HCT116 (cell line): Measurements from ENCODE around the gene IQUB. TPM values are rescaled to one million over a fixed set of nuclear protein-coding genes. Genes with fewer than 3 reads are reported as not detected.

ENCODE experiments used
- ATAC-seq: fragments of 200-7000 bp; cut with Tn5 transposase; 2 replicates; pipeline ENCODE4 v1.9.1; 2020; ENCODE audit warnings: mild to moderate bottlenecking, moderate library complexity
- BruUV-seq: library from RNA; stranded (reverse); fragments of 400-500 nt; replicated peaks from 2 replicates; lab custom pipeline; 2021; lab: Mats Ljungman, UMichigan
- CTCF ChIA-PET: fragments of 300-600 bp; sonication (Branson Sonifier 250); formaldehyde crosslinking; loops from one replicate; lab custom pipeline; 2021; ENCODE audit warnings: antibody characterized with exemption; lab: Charles Lee
- POLR2A ChIA-PET: fragments of 300-600, 350-600 bp; sonication (Branson Sonifier 250); formaldehyde crosslinking; loops from one replicate; lab custom pipeline; 2021; ENCODE audit warnings: antibody characterized with exemption; lab: Charles Lee
- RAD21 ChIA-PET, 2 experiments: fragments of 300-600 bp; sonication (Branson Sonifier 250); formaldehyde crosslinking; loops; one replicate each; lab custom pipeline; 2023; ENCODE audit warnings: low total read pairs in 2 of 2; ENCODE audit not compliant: uncharacterized antibody in 2 of 2, unreplicated experiment in 2 of 2, low non-redundant PET in 1 of 2; lab: Charles Lee
- DNase-seq: peaks from one replicate; pipeline ENCODE4 v3.0.0-alpha.2; 2010; ENCODE audit warnings: low read depth, low spot score
- H2AFZ ChIP-seq: fragments of 200-600 bp; shearing (Covaris generic), sonication (generic); 2 replicates; pipeline ENCODE4 v1.6.1; 2017; ENCODE audit warnings: low read depth, mixed run types, mixed read lengths, antibody characterized with exemption, low read length; ENCODE audit not compliant: poor library complexity, severe bottlenecking
- H3K27ac ChIP-seq: 2 replicates; pipeline ENCODE4 v1.5.1; 2012; ENCODE audit warnings: low read depth, low read length
- H3K27me3 ChIP-seq: fragments of 200-600 bp; sonication (generic); 2 replicates; pipeline ENCODE4 v1.6.1; 2016; ENCODE audit warnings: mixed run types, low read length, mixed read lengths; ENCODE audit not compliant: insufficient read depth
- H3K36me3 ChIP-seq, 2 experiments: fragments of 200-500 bp in 1 of 2; fragments of 200-600 bp in 1 of 2; sonication (Bioruptor generic) in 1 of 2; sonication (generic) in 1 of 2; 2 replicates each; pipeline versions ENCODE4 v1.5.1 to v1.6.1; 2014 to 2016; ENCODE audit warnings: low read length in 2 of 2, inconsistent platforms in 1 of 2, mixed read lengths in 1 of 2, mixed run types in 1 of 2; ENCODE audit not compliant: insufficient read depth in 2 of 2, control insufficient read depth in 1 of 2
- H3K4me1 ChIP-seq, 2 experiments: fragments of 200-600 bp in 1 of 2; sonication (generic) in 1 of 2; 2 replicates each; pipeline versions ENCODE4 v1.5.1 to v1.6.1; 2012 to 2017; ENCODE audit warnings: low read length in 2 of 2, inconsistent platforms in 1 of 2, mild to moderate bottlenecking in 1 of 2, mixed read lengths in 1 of 2, mixed run types in 1 of 2, moderate library complexity in 1 of 2; ENCODE audit not compliant: insufficient read depth in 2 of 2, control insufficient read depth in 1 of 2
- H3K4me2 ChIP-seq: fragments of 200-600 bp; sonication (generic); 2 replicates; pipeline ENCODE4 v1.6.1; 2017; ENCODE audit warnings: mixed run types, low read length, mixed read lengths
- H3K4me3 ChIP-seq, 2 experiments: fragments of 200-600 bp in 1 of 2; sonication (generic) in 1 of 2; replicated peaks in 1 of 2; 2 replicates each; pipeline ENCODE4 v1.5.1; 2011 to 2016; ENCODE audit warnings: low read length in 2 of 2, control low read depth in 1 of 2, low read depth in 1 of 2, mild to moderate bottlenecking in 1 of 2, mixed read lengths in 1 of 2, mixed run types in 1 of 2
- H3K79me2 ChIP-seq: fragments of 200-600 bp; sonication (generic); 2 replicates; pipeline ENCODE4 v1.6.1; 2017; ENCODE audit warnings: mild to moderate bottlenecking, mixed run types, low read length, moderate library complexity, mixed read lengths; ENCODE audit not compliant: insufficient read depth
- H3K9ac ChIP-seq: fragments of 200-600 bp; sonication (generic); 2 replicates; pipeline ENCODE4 v1.6.1; 2016; ENCODE audit warnings: low read length, mixed read lengths
- H3K9me2 ChIP-seq: fragments of 200-600 bp; sonication (generic), shearing (Covaris generic); 2 replicates; pipeline ENCODE4 v1.6.1; 2017; ENCODE audit warnings: mixed run types, mild to moderate bottlenecking, moderate library complexity; ENCODE audit not compliant: insufficient read depth
- H3K9me3 ChIP-seq, 2 experiments: fragments of 200-500 bp in 1 of 2; fragments of 200-600 bp in 1 of 2; sonication (Bioruptor generic) in 1 of 2; sonication (generic) in 1 of 2; 2 replicates each; pipeline ENCODE4 v1.6.1; 2014 to 2017; ENCODE audit warnings: low read length in 2 of 2, mixed read lengths in 2 of 2, inconsistent platforms in 1 of 2, low read depth in 1 of 2, mild to moderate bottlenecking in 1 of 2, mixed run types in 1 of 2, moderate library complexity in 1 of 2; ENCODE audit not compliant: control insufficient read depth in 1 of 2, insufficient read depth in 1 of 2
- H4K20me1 ChIP-seq: fragments of 200-600 bp; sonication (generic), shearing (Covaris generic); 2 replicates; pipeline ENCODE4 v1.6.1; 2017; ENCODE audit warnings: mixed run types, mild to moderate bottlenecking, moderate library complexity; ENCODE audit not compliant: insufficient read depth
- CBX3 ChIP-seq: IDR thresholded peaks from 2 replicates; pipeline ENCODE4 v1.6.1; 2012; ENCODE audit warnings: low read depth
- CEBPB ChIP-seq: IDR thresholded peaks from 2 replicates; pipeline ENCODE4 v1.6.1; 2012; ENCODE audit warnings: low read depth
- ELF1 ChIP-seq: IDR thresholded peaks from 2 replicates; pipeline ENCODE4 v1.6.1; 2012; ENCODE audit warnings: low read depth, borderline replicate concordance
- EZH2 ChIP-seq: fragments of 200-600 bp; sonication (generic); IDR thresholded peaks from 2 replicates; pipeline ENCODE4 v1.6.1; 2017; ENCODE audit warnings: antibody characterized with exemption, mixed run types
- EZH2phosphoT487 ChIP-seq: fragments of 200-600 bp; IDR thresholded peaks from 2 replicates; pipeline ENCODE4 v1.6.1; 2018; ENCODE audit warnings: antibody characterized with exemption, borderline replicate concordance
- FOSL1 ChIP-seq: IDR thresholded peaks from 2 replicates; pipeline ENCODE4 v1.6.1; 2012; ENCODE audit warnings: low read depth
- JUND ChIP-seq: IDR thresholded peaks from 2 replicates; pipeline ENCODE4 v1.6.1; 2012
- POLR2AphosphoS5 ChIP-seq: IDR thresholded peaks from 2 replicates; pipeline ENCODE4 v1.6.1; 2011; ENCODE audit warnings: mild to moderate bottlenecking, low read depth, low read length, moderate library complexity
- SP1 ChIP-seq: IDR thresholded peaks from 2 replicates; pipeline ENCODE4 v1.6.1; 2012; ENCODE audit warnings: low read depth
- SRF ChIP-seq: IDR thresholded peaks from 2 replicates; pipeline ENCODE4 v1.6.1; 2012; ENCODE audit warnings: low read depth
- TCF7L2 ChIP-seq: IDR thresholded peaks from 2 replicates; pipeline ENCODE4 v1.7.0; 2011; ENCODE audit warnings: borderline replicate concordance, inconsistent platforms; ENCODE audit not compliant: insufficient read depth, insufficient read length; ENCODE audit errors: extremely low read depth
- ZFX ChIP-seq: fragments of 450-650 bp; IDR thresholded peaks from 2 replicates; pipeline ENCODE4 v1.6.1; 2017
- ZNF274 ChIP-seq: fragments of 200-500 bp; sonication (Bioruptor generic); IDR thresholded peaks from 2 replicates; pipeline ENCODE4 v1.6.1; 2014; ENCODE audit warnings: mild to moderate bottlenecking, low read depth, low read length, inconsistent platforms
- intact Hi-C: fragments of 100-400 bp; cut with micrococcal nuclease; formaldehyde crosslinking; loops from 2 replicates; pipeline ENCODE4 v1.10.0; 2022
- total RNA-seq: library from RNA; stranded (reverse); gene quantifications from one replicate; pipeline ENCODE4 v1.2.1, GENCODE V29; 2021; ENCODE audit not compliant: unreplicated experiment
- TF ChIP-seq, protein P1 (sequence below): IDR thresholded peaks from 2 replicates; pipeline ENCODE4 v1.6.1; 2011; ENCODE audit warnings: mild to moderate bottlenecking, low read length, moderate library complexity; ENCODE audit not compliant: insufficient replicate concordance; ENCODE audit errors: extremely low read depth
- TF ChIP-seq, protein P2 (sequence below): IDR thresholded peaks from 2 replicates; pipeline ENCODE4 v1.6.1; 2012; ENCODE audit warnings: low read depth
- TF ChIP-seq, protein P3 (sequence below), 3 experiments: fragments of 200-600 bp in 1 of 3; sonication (generic) in 1 of 3; IDR thresholded peaks in 2 of 3; conservative IDR thresholded peaks in 1 of 3; 2 replicates each; pipeline ENCODE4 v1.5.1; 2012 to 2017; ENCODE audit warnings: low read depth in 2 of 3, low read length in 2 of 3, antibody characterized with exemption in 1 of 3, borderline replicate concordance in 1 of 3, control low read depth in 1 of 3, mild to moderate bottlenecking in 1 of 3, mixed read lengths in 1 of 3, mixed run types in 1 of 3, moderate library complexity in 1 of 3; ENCODE audit not compliant: insufficient read depth in 1 of 3

Gene IQUB
- total RNA-seq, 1 experiment from 2014 or later, result 0.79 TPM

DNA sequence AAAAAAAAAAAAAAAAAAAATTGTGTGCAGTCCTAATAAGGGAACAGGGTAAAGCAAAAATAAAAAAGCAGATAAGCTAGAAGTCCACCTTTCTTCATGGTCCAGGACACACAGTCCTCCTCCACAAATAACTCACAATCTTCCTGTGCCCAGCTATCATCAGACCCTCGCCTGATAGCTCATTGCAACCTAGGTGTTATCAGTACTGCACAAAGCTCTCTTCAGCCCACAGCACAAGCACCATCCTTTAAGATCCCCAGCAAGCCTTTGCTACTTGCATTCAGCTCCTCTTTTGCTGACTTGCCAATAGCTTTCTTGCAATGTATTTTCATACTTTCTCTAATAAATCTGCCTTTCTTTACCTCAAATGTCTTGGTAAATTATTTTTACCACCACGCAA, 18.2 kb upstream of the IQUB start:
- Histone ChIP-seq H3K9ac (no peak overlapping the region), H3K79me2 (peaks cover 47% of the 10 kb centered on the region), H3K4me2 (no peak overlapping the region), H3K27me3 (no peaks in the 10 kb centered on the region), H3K9me3 (no peaks in the 10 kb centered on the region), H4K20me1 (no peaks in the 10 kb centered on the region), H3K4me3 (no peak overlapping the region), H3K36me3 (peaks cover 9 to 12% of the 10 kb centered on the region in 2 experiments; a peak in 1 of 4 replicates), H3K9me2 (no peaks in the 10 kb centered on the region), H3K27ac (no peak overlapping the region), H2AFZ (no peak overlapping the region), H3K4me1 (peaks cover 5 to 7% of the 10 kb centered on the region in 2 experiments; a peak in 3 of 4 replicates)
- ChIA-PET RAD21 (interaction anchor here in 1 of 2 experiments (0.6 kb wide), 1 partner anchor 98 kb away, joined by 5 read pairs; no protein-coding TSS in a partner anchor), POLR2A (no interaction called here), CTCF (no interaction called here)
- TF ChIP-seq ZFX (no peak), FOSL1 (no peak), SRF (no peak), CBX3 (no peak), TCF7L2 (no peak), JUND (no peak), ELF1 (no peak), ZNF274 (no peak), POLR2AphosphoS5 (no peak), SP1 (no peak), CEBPB (no peak), EZH2phosphoT487 (no peak), EZH2 (no peak)
- TF ChIP-seq, protein P1, sequence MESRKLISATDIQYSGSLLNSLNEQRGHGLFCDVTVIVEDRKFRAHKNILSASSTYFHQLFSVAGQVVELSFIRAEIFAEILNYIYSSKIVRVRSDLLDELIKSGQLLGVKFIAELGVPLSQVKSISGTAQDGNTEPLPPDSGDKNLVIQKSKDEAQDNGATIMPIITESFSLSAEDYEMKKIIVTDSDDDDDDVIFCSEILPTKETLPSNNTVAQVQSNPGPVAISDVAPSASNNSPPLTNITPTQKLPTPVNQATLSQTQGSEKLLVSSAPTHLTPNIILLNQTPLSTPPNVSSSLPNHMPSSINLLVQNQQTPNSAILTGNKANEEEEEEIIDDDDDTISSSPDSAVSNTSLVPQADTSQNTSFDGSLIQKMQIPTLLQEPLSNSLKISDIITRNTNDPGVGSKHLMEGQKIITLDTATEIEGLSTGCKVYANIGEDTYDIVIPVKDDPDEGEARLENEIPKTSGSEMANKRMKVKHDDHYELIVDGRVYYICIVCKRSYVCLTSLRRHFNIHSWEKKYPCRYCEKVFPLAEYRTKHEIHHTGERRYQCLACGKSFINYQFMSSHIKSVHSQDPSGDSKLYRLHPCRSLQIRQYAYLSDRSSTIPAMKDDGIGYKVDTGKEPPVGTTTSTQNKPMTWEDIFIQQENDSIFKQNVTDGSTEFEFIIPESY, result no peak
- TF ChIP-seq, protein P2, sequence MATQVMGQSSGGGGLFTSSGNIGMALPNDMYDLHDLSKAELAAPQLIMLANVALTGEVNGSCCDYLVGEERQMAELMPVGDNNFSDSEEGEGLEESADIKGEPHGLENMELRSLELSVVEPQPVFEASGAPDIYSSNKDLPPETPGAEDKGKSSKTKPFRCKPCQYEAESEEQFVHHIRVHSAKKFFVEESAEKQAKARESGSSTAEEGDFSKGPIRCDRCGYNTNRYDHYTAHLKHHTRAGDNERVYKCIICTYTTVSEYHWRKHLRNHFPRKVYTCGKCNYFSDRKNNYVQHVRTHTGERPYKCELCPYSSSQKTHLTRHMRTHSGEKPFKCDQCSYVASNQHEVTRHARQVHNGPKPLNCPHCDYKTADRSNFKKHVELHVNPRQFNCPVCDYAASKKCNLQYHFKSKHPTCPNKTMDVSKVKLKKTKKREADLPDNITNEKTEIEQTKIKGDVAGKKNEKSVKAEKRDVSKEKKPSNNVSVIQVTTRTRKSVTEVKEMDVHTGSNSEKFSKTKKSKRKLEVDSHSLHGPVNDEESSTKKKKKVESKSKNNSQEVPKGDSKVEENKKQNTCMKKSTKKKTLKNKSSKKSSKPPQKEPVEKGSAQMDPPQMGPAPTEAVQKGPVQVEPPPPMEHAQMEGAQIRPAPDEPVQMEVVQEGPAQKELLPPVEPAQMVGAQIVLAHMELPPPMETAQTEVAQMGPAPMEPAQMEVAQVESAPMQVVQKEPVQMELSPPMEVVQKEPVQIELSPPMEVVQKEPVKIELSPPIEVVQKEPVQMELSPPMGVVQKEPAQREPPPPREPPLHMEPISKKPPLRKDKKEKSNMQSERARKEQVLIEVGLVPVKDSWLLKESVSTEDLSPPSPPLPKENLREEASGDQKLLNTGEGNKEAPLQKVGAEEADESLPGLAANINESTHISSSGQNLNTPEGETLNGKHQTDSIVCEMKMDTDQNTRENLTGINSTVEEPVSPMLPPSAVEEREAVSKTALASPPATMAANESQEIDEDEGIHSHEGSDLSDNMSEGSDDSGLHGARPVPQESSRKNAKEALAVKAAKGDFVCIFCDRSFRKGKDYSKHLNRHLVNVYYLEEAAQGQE, result no peak
- TF ChIP-seq, protein P3, sequence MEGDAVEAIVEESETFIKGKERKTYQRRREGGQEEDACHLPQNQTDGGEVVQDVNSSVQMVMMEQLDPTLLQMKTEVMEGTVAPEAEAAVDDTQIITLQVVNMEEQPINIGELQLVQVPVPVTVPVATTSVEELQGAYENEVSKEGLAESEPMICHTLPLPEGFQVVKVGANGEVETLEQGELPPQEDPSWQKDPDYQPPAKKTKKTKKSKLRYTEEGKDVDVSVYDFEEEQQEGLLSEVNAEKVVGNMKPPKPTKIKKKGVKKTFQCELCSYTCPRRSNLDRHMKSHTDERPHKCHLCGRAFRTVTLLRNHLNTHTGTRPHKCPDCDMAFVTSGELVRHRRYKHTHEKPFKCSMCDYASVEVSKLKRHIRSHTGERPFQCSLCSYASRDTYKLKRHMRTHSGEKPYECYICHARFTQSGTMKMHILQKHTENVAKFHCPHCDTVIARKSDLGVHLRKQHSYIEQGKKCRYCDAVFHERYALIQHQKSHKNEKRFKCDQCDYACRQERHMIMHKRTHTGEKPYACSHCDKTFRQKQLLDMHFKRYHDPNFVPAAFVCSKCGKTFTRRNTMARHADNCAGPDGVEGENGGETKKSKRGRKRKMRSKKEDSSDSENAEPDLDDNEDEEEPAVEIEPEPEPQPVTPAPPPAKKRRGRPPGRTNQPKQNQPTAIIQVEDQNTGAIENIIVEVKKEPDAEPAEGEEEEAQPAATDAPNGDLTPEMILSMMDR (IDR thresholded peaks at IDR 0.05 in 2 of 3, conservative IDR thresholded peaks at IDR 0.05 in 1 of 3; ENCODE audit: borderline replicate concordance in 1 of 3, insufficient read depth in 1 of 3, low read depth in 2 of 3, low read length in 2 of 3), result no peak
- ATAC-seq (no peak), DNase-seq (no peak)
- no TSS peak for BruUV-seq
- intact Hi-C loops, result no loop called here
